Transverse colon (tissue), 4 donors: ENCODE results near the gene KCNF1. TPM values are rescaled to one million over a fixed set of nuclear protein-coding genes. Genes with fewer than 3 reads are reported as not detected.

Experiments
- DNase-seq: peaks from one replicate; pipeline ENCODE4 v3.0.0-alpha.2; 2019
- H3K27ac ChIP-seq, 4 donors: fragments of 200-600 bp; sonication (generic); 2 replicates each; pipeline ENCODE4 v1.5.1; 2016 to 2018; ENCODE audit warnings: inconsistent platforms in 4 of 4
- H3K27me3 ChIP-seq: fragments of 200-600 bp; sonication (generic); 2 replicates; pipeline ENCODE4 v1.5.1; 2017; ENCODE audit warnings: inconsistent platforms
- H3K36me3 ChIP-seq, 4 donors: fragments of 200-600 bp; sonication (generic); 2 replicates each; pipeline ENCODE4 v1.5.1; 2017 to 2019; ENCODE audit warnings: inconsistent platforms in 4 of 4
- H3K4me1 ChIP-seq, 4 donors: fragments of 200-600 bp; sonication (generic); 2 replicates each; pipeline ENCODE4 v1.5.1; 2017 to 2020; ENCODE audit warnings: inconsistent platforms in 4 of 4
- H3K4me3 ChIP-seq, 4 donors: fragments of 200-600 bp; sonication (generic); 1 replicate in 1 of 4; 2 replicates in 3 of 4; pipeline versions ENCODE4 v1.5.1 to v1.6.1; 2017 to 2019; ENCODE audit warnings: inconsistent platforms in 4 of 4
- H3K9me3 ChIP-seq, 2 donors: fragments of 200-600 bp; sonication (generic); 2 replicates each; pipeline ENCODE4 v1.5.1; 2017 to 2019; ENCODE audit warnings: inconsistent platforms in 2 of 2
- EP300 ChIP-seq: sonication (generic); formaldehyde crosslinking; IDR thresholded peaks from one replicate; pipeline ENCODE4 v1.6.1; 2017; ENCODE audit warnings: antibody characterized with exemption, low read depth
- POLR2A ChIP-seq: fragments of 450-650 bp; IDR thresholded peaks from one replicate; pipeline ENCODE4 v1.6.1; 2016; ENCODE audit warnings: antibody characterized with exemption, mild to moderate bottlenecking, moderate library complexity
- POLR2AphosphoS5 ChIP-seq, 3 donors: sonication (generic); formaldehyde crosslinking; IDR thresholded peaks; one replicate each; pipeline ENCODE4 v1.6.1; 2016; ENCODE audit warnings: antibody characterized with exemption in 3 of 3
- WGBS, 2 donors: methylation state at CpG; one replicate each; pipeline ENCODE4 v1.1.5; 2018; ENCODE audit warnings: low coverage in 1 of 2; 5-methylcytosine and 5-hydroxymethylcytosine counted together
- in situ Hi-C, 4 donors: fragments of 200-750 bp; cut with MboI; loops; one replicate each; pipeline versions ENCODE4 v1.15.0 to v1.15.1; 2017; ENCODE audit warnings: low sequenced_read_pairs in 3 of 4, low pct_ligation_motif_present in 1 of 4, low pct_unique_long_range_greater_than_20kb in 1 of 4
- intact Hi-C: fragments of 100-400 bp; cut with DNase I; formaldehyde crosslinking; loops from one replicate; pipeline ENCODE4 v1.15.1; 2023; ENCODE audit warnings: low total_unique reads
- small RNA-seq, 4 donors: library from RNA; depleted of rRNA; stranded (forward); fragments of <200 nt; gene quantifications; one replicate each; pipeline ENCODE3, GENCODE V24; 2016
- total RNA-seq, 4 donors: library from RNA; depleted of rRNA; stranded (reverse); fragments of >200 nt; gene quantifications; one replicate each; pipeline ENCODE4 v1.1.0, GENCODE V29; 2016
- TF ChIP-seq, protein P1 (sequence below), 5 experiments: fragments of 200-600 bp in 3 of 5; fragments of 450-650 bp in 2 of 5; sonication (generic) in 3 of 5; IDR thresholded peaks; 1 replicate in 2 of 5; 2 replicates in 3 of 5; pipeline ENCODE4 v1.5.1; 2016 to 2017; ENCODE audit warnings: antibody characterized with exemption in 5 of 5, inconsistent platforms in 3 of 5, mild to moderate bottlenecking in 2 of 5, moderate library complexity in 1 of 5

Gene KCNF1
- total RNA-seq, 4 donors from 2014 or later, result 0.27 TPM; not detected in 3

DNA sequence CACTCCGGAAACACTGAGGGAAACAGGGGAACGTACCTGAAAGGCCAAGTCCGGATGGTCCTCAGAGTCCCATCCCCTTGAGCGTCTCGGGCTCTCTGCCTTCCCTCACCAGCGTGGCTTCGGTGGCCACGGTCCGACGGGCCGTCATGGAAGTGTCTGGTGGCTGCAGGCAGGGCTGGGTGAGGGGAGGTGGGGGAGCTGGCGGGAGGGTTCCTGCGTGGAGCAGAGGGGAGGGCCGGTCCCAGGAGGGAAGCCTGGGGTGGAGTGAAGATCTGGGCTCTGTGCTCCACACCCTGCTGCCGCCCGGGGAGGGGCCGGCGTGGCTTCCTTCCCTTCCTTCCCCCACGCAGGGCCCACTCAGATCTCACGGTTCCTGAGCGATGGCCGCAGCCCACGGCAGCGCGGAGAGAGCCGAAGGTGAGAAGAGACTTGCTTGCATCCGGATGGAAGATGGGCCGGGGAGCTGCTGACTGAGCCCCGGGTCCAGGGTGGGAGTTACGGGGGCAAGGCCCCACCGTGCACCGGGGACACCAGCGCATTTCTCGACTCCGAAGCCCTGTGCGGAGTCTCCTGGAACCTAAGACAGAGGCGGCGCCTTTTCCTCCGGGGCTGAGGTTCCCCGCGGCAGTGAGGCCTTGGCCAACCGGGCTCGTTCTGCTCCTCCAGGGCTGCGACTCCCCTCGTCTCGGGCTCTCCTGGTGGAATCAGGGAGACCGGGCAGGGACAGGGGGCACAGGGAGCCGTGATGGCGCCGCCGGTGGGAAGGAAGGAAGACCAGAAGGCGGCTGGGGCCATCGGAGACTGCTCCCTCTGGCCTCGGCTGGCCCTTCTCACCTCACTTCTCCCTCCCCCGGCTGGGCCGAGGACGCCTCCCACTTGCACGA is 49.1 kb downstream of the KCNF1 start:
- Histone ChIP-seq H3K36me3 (no peaks in the 10 kb centered on the region), H3K27ac (no peak overlapping the region), H3K9me3 (no peaks in the 10 kb centered on the region), H3K4me3 (no peak overlapping the region), H3K4me1 (peaks cover 0 to 16% (median 0%) of the 10 kb centered on the region in 4 donors), H3K27me3 (peaks cover 4% of the 10 kb centered on the region)
- intact Hi-C loops, result no loop called here
- no peak for DNase-seq
- WGBS, 2 donors, result 86 to 92% methylated on average over 10 to 57 of the region's 58 CpGs
- in situ Hi-C loops, result no loop called here
- TF ChIP-seq POLR2AphosphoS5 (IDR thresholded peaks at IDR 0.05) (no peak), EP300 (no peak), POLR2A (no peak)
- TF ChIP-seq, protein P1, sequence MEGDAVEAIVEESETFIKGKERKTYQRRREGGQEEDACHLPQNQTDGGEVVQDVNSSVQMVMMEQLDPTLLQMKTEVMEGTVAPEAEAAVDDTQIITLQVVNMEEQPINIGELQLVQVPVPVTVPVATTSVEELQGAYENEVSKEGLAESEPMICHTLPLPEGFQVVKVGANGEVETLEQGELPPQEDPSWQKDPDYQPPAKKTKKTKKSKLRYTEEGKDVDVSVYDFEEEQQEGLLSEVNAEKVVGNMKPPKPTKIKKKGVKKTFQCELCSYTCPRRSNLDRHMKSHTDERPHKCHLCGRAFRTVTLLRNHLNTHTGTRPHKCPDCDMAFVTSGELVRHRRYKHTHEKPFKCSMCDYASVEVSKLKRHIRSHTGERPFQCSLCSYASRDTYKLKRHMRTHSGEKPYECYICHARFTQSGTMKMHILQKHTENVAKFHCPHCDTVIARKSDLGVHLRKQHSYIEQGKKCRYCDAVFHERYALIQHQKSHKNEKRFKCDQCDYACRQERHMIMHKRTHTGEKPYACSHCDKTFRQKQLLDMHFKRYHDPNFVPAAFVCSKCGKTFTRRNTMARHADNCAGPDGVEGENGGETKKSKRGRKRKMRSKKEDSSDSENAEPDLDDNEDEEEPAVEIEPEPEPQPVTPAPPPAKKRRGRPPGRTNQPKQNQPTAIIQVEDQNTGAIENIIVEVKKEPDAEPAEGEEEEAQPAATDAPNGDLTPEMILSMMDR (IDR thresholded peaks at IDR 0.05), result no peak

DNA sequence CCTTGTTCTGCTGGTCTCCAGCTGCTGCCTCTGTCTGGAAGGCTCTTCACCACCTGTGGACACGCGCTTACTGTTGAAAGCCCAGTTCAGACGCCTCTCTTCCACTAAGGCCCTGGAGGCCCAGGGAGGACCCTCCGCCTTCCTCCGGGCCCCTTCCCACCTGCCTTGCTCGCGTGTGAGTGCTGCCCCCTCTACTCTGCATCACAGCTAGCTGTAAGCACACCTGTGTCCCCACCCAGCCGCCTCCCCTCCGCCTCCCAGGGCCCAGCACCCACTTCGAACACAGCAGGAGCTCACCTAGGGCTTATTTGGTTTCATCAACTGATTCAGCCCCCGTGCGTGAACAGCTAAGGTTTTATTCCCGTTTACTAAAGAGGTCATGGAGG is 49.7 kb downstream of the KCNF1 start:
- in situ Hi-C loops (no loop called here), intact Hi-C loops (no loop called here)
- Histone ChIP-seq H3K27me3 (peaks cover 4% of the 10 kb centered on the region), H3K27ac (no peak overlapping the region), H3K36me3 (no peaks in the 10 kb centered on the region), H3K4me1 (peaks cover 0 to 16% (median 0%) of the 10 kb centered on the region in 4 donors), H3K4me3 (no peak overlapping the region), H3K9me3 (no peaks in the 10 kb centered on the region)
- no peak for DNase-seq
- 89% methylated on average over 13 of the region's 13 CpGs; no CpG with 5 or more reads in 1 of the 2 donors for WGBS, 2 donors
- TF ChIP-seq POLR2AphosphoS5 (IDR thresholded peaks at IDR 0.05) (no peak), EP300 (no peak), POLR2A (no peak)
- TF ChIP-seq, protein P1 (IDR thresholded peaks at IDR 0.05), result no peak

DNA sequence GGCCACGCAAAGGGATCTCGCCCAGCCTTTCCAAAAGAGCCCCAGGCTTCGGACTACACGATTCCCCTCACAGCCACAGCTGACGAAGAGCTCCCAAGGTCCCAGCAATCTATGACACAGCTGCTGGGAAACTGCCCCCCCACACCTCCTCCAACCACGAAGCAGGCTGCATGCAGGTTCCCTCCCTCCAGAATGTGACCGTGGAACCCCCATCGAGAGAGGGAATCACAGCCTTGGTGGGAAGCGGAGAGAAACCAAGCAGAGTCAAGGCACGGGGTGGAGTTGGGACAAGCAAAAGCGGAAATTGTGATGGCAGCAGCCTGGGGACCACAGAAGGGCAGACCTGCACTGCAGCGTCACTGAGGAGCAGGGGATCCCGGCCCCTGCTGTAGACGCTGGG is 50.3 kb downstream of the KCNF1 start:
- TF ChIP-seq EP300 (no peak), POLR2A (no peak), POLR2AphosphoS5 (IDR thresholded peaks at IDR 0.05) (no peak)
- TF ChIP-seq, protein P1 (IDR thresholded peaks at IDR 0.05), result no peak
- Histone ChIP-seq H3K27ac (no peak overlapping the region), H3K4me1 (peaks cover 0 to 16% (median 0%) of the 10 kb centered on the region in 4 donors), H3K4me3 (no peak overlapping the region), H3K9me3 (no peaks in the 10 kb centered on the region), H3K27me3 (peaks cover 4% of the 10 kb centered on the region), H3K36me3 (no peaks in the 10 kb centered on the region)
- no peak for DNase-seq
- in situ Hi-C loops, result no loop called here
- WGBS, 2 donors, result 90% methylated on average over 14 of the region's 14 CpGs; no CpG with 5 or more reads in 1 of the 2 donors
- intact Hi-C loops, result no loop called here

DNA sequence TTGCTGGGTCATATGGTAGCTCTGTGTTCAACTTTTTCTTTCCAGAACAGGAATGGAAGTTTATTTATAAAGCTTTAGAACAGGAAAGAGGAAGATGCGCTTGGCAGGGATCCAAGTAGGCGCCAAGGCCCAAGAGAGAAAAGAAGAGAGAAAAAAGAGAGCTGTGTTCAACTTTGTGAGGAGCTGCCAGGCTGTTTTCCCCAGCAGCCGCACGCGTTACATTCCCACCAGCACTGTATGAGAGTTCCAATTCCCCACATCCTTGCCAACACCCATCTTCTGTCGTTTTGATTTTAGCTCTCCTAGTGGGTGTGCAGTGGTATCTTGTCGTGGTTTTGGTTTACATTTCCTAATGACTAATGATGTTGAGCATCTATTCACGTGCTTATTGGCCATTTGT is 51.4 kb downstream of the KCNF1 start:
- DNase-seq, result no peak
- in situ Hi-C loops, result no loop called here
- H3K27me3 ChIP-seq, result peaks cover 7% of the 10 kb centered on the region
- H3K9me3 ChIP-seq, result no peaks in the 10 kb centered on the region
- peaks cover 0 to 16% (median 0%) of the 10 kb centered on the region in 4 donors for H3K4me1 ChIP-seq
- TF ChIP-seq EP300 (no peak), POLR2A (no peak), POLR2AphosphoS5 (IDR thresholded peaks at IDR 0.05) (no peak)
- TF ChIP-seq, protein P1 (IDR thresholded peaks at IDR 0.05), result no peak
- no peak overlapping the region for H3K4me3 ChIP-seq
- no peaks in the 10 kb centered on the region for H3K36me3 ChIP-seq
- intact Hi-C loops, result no loop called here
- 38 to 45% methylated on average over 7 to 8 of the region's 8 CpGs for WGBS, 2 donors
- H3K27ac ChIP-seq, result peak overlapping the region in 2 of 4 donors; percentile 3 to 17

Small RNA genes within 50 kb of the gene (small RNA-seq; reads per million reads assigned to genes)
- gene AC079587.1, result 0 reads per million in 4 donors

Other genes starting within 250 kb of the KCNF1 start
- gene NOL10, start 222.0 kb upstream of the KCNF1 start, total RNA-seq, result 10 to 100 TPM; 10.8 to 25.9 (median 18.8) TPM
- gene ATP6V1C2, start 190.3 kb upstream of the KCNF1 start, total RNA-seq, result 10 to 100 TPM in 1 of 4 donors, 1 to 10 TPM in 1, under 1 TPM in 2; 0.48 to 43.0 (median 1.2) TPM
- 10 to 100 TPM; 35.2 to 90.3 (median 66.3) TPM for gene PDIA6, start 99.1 kb upstream of the KCNF1 start, total RNA-seq
- gene SLC66A3, start 243.5 kb downstream of the KCNF1 start, total RNA-seq, result 10 to 100 TPM in 3 of 4 donors, 1 to 10 TPM in 1; 2.2 to 67.3 (median 39.8) TPM